HG03095 (cell line): Measurements from ENCODE around the gene TAS2R3.
"Not testable (repeated sequence)": the region's sequence is repeated elsewhere in the genome, so short reads cannot be mapped to it uniquely, and the experiment has no call there.

ENCODE experiments used
- ATAC-seq: cut with Tn5 transposase; IDR thresholded peaks from one replicate; pipeline ENCODE4 v1.9.1; 2021; ENCODE audit warnings: moderate library complexity; ENCODE audit not compliant: unreplicated experiment

Gene TAS2R3

GRCh38 chr7:141763797-141764196, at the start of gene TAS2R3:
TAS2R3 (plus strand) TSS chr7:141764097; CDS start chr7:141764159, 62 bp downstream.
- no peak for ATAC-seq

DNA sequence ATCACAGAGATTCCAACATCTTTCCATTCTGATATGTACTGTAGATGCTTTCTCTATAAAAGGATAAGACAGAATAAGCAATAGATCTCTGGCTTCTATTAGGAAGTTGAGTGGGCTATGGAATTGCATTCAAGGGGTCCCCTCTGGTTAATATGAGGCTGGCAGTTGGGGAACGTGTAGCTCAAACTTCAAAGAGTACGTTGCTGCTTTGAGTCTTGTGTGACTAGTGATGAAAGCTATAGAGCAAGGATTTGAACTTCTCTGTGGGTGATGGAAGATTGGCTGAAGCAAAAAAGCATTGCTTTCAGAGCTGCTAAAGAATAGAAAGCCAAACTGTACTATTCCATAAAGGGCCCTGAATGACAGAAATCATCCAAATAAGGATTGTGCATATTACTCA, 49.3 kb upstream of the TAS2R3 start:
- no peak for ATAC-seq

DNA sequence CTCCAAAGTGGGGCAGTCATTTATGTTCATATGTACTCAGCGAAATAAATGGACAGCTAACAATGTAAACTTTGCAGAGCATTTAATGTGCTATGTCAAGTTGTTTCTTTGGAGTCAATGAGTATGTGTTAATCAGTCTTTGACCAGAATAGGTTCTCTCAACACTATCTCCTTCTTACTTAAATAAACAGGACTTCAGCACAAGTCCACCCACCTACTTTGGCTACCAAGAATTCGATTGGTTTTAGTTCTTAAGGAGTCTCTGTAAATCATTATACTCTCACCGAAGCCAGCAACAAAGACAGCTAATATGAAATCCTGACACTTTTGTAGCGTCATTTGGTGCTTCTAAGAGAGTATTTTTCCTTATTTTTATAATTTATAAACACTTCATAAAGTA, 48.9 kb upstream of the TAS2R3 start:
- ATAC-seq: no peak

DNA sequence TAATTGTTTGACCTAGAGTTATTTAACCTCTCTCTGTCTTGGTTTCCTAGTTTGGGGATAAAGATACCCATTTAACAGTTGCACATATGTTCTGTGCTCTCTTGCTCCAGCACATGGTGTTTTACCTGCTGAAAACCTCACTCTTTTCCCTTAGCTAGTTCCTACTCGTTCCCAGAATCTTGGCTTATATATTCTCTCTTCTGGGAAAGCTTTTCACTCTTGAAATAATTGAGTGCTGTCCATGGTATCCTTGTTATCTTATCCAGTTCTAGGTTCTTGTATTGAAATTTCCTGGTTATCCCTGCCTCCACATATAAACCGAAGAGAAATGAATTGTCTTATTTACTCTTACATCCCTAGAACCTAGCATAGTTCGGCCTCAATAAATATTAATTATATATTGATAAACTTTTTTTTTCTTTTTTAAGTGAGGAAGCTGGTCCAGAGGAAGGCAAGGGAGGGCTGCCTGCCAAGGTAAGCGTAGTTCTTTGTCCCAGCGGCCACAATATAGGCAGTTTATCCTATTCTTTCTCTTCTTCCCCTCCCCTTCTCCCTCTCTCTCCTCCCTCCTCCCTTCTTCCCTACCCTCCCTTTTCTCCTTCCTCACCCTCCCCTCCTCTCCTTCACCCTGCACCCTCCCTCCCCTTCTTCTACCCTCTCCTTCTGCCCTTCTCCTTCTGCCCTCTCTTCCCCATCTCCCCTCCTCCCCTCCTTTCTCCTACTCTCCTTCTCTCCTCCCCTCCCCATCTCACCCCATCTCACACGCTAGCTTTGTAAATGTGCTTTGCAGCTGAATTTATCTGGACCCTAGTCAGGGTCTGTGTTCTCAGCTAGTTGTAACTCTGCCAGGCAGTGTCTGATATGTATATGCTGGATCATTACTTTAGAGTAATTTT, 47.9 kb upstream of the TAS2R3 start:
- ATAC-seq: no peak

DNA sequence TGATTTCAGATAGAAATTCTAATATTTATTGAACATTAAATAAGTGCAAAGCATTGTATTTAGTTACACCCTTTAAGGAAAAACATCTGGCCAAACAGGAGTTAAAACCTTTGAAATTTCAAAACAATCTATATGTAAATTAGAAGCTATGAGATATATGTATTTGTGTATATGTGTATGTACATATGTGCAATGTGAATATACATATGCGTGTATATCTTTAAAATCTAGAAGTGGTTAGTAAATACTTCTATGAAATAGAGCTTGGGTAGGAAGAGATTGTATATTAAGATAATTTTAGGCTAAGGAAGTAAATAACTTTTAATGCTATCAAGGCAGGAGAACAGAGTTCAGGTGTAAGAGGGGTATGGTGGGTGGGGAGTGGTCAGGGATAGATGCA, 46.4 kb upstream of the TAS2R3 start:
- ATAC-seq: no peak

- no peak for ATAC-seq
Measured at GRCh38 chr7:141722529-141722928, 41.4 kb upstream of the TAS2R3 start.

GRCh38 chr7:141729020-141729419, 34.9 kb upstream of the TAS2R3 start:
- ATAC-seq: no peak

DNA sequence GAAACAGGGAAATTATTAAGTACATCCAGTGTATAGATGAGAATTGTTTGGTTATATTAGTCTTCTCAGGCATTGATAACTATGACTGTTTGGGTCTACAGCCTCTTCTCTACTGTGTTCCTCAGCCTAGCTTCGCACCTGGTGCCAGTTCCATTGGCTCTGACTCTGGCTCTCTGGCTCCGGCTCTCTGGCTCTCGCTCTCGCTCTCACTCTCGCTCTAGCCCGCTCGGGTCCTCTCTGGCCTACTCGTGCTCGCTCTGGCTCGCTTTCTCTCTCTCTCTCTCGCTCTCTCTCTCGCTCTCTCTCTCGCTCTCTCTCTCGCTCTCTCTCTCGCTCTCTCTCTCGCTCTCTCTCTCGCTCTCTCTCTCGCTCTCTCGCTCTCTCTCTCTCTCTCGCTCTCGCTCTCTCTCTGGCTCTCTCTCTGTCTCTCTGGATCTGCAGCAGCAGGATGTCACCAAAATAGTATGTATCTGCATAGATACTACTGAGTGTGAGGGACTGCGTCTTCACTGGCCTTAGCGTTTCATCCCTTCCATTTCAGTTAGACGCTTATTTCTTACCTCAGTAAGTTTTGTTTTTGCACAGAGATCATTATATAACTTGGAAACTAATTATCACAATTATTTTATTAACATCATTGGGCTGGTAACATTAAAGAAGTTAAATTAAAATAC, 32.3 kb upstream of the TAS2R3 start:
- no peak for ATAC-seq

DNA sequence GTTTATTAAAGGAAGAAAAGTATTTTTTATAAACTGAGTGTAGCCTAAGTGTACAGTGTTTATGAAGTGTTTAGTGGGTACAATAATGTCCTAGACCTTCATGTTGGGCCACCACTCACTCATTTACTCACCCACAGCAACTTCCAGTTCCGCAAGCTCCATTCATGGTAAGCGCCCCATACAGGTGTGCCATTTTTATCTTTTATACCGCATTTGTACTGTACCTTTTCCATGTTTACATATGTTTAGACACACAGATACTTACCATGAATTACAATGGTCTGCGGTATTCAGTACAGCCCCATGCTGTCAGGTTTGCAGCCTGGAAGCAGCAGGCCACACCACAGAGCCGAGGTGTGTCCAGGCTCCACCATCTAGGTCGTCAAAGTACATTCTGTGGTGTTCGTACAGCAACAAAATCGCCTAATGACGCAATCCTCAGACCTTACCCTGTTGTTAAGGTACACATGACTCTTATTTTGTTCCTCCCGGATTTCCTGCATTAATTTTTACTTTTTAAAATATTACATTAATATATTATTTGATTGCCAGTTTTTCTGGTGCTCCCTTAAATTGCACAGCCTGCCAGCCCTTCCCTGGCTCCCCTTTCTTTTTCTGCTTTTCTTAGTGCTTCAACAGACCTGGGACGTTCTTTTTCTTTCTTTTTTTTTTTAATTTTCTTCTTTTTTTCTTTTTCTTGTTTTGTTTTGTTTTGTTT, 26.6 kb upstream of the TAS2R3 start:
- ATAC-seq: no peak

- peak; percentile 91 for ATAC-seq
Measured at GRCh38 chr7:141737836-141738591, 25.9 kb upstream of the TAS2R3 start, which contains the start of gene SSBP1. SSBP1 (plus strand) TSS chr7:141738358; CDS start chr7:141739167, 809 bp downstream.

DNA sequence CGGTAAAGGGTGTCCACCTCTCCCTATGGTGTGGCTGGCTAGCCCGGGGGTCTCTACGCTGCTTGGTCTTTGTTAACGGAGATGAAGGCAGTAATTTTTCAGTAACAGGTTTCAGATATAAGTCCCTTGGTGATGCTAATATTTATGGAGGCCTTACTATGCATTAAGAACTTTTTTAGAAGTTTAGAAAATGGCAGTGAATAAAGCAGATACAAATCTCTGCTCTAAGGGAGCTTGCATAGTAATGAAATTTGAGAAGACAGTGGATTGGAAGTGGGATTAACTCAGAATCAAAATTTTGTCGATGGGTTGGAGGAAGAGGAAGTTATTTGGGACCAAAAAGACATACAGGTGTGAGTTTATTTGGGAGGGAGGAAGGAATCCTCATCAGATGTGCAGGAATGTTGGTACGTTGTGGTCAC, 25.3 kb upstream of the TAS2R3 start:
- ATAC-seq: no peak

DNA sequence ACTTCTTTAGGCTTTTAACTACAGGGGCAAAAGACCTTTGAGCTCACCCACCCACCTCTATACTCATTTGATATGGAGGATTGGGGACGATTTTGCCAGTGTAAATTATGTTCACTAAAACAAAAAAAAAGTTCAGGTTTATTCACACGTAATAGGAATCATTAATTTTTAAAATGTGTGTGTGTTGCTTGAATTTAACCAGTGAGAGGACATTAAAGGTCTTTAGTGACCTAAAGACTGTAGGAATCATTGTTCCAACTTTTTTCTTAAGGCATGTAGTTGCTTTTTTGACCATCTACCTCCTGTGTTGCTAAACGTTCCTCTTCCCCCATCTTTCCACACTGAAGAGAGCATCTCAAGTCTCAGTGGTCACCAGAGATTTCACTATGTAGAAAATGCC, 24.6 kb upstream of the TAS2R3 start:
- ATAC-seq: no peak

- no peak for ATAC-seq
Measured at GRCh38 chr7:141742229-141742628, 21.7 kb upstream of the TAS2R3 start.

DNA sequence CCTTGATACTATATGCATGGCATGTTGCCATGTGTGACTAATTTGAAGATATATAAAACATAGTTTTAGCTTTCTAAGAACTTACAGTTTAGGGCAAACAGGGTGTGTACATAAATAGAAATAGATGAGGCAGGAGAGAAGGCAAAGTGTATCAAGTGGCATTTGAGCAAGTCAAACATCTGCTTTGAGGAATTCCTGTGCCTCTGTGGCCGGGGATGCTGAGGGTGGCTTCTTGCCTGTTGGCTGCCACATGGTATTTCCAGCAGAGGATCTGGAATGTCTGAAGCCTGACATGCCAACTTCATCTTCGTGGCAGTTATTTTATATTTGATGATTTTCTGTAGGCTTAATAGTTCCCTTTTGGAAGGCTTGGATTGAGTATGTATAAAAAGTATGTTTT, 19.8 kb upstream of the TAS2R3 start:
- no peak for ATAC-seq

DNA sequence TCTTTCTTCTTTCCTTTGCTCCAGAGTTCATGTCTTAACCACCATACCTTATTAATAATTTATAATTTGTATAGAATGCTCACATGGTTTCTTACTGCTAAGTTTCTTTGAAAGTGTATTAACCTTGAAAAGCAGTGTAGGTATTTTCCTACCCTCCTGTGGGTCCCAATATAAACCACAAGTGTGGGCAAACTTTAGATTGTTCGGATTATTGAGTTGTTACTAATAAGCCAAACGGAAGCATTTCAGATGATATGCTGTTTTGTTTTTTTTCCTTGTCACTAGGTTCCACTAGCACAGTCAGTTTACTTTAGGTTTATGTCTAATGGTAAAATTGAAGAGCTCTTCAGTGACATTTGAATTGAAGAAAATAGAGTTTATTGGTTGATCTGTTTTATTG, 15.5 kb upstream of the TAS2R3 start:
- ATAC-seq: no peak

DNA sequence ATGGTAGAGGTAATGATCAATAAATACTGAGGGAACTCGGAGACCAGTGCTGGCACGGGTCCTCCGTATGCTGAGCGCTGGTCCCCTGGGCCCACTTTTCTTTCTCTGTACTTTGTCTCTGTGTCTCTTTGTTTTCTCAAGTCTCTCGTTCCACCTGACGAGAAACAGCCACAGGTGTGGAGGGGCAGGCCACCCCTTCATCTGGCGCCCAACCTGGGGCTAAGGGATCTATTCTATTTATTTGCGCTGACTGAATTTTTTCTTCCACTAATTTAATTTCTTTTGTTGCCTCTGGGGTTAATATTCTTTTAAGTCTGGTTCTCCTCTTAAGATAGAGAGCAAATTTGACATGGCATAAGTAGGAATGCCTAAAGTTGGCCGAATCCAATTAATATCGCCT, 12.0 kb upstream of the TAS2R3 start:
- ATAC-seq: not testable (repeated sequence)

- ATAC-seq: no peak
Measured at GRCh38 chr7:141752634-141753033, 11.3 kb upstream of the TAS2R3 start.

DNA sequence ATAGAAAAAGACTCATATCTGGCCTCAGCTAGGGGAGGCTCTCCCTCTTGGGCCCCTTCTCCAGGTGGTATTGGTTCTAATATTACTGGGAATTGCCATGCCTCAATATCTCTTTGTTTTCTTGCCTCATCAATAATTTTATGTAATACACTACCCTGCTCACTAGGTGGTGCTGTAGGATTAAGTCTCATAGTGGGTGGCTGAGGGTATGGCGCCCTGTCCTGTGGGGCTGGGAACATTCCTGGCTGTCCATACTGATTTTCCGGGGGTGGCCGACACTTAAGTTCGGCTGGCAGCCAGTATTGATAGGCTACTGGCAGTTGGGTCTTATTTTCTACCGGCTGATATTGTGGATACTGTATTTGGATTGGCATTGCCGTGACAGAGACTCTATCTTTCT, 9.0 kb upstream of the TAS2R3 start:
- no peak for ATAC-seq

GRCh38 chr7:141770083-141770583, 6.2 kb downstream of the TAS2R3 start:
- ATAC-seq: not testable (repeated sequence)

DNA sequence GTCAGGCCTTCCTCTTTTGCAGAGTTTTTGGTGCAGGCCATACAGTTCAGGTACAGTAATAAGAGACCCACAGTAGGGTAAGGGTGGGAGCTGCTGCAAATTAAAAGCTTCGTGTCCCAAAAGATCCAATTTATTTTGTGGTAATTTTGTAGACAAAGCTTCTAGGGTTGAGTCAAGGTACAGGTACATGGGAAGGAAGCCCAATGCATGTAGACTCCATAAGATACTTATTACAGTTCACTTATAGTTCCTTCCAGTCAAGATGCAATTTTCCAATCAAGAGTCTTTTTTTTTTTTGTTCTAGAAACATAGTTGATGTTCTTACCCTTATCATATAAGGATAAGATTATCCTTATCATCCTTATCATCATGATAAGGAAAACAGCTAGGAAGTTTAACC, 12.5 kb downstream of the TAS2R3 start, which contains the start of gene TAS2R4:
TSS of gene TAS2R4 (plus strand) at position 301 of the 400 bp plus-strand sequence. CDS start 1,815 bp downstream, outside the sequence.
- no peak for ATAC-seq
